HCT116 (cell line): Measurements from ENCODE around the gene RAB9A. TPM values are rescaled to one million over a fixed set of nuclear protein-coding genes. Genes with fewer than 3 reads are reported as not detected.

Experiments used
- ATAC-seq: fragments of 200-7000 bp; cut with Tn5 transposase; 2 replicates; pipeline ENCODE4 v1.9.1; 2020; ENCODE audit warnings: mild to moderate bottlenecking, moderate library complexity
- BruUV-seq: library from RNA; stranded (reverse); fragments of 400-500 nt; replicated peaks from 2 replicates; lab custom pipeline; 2021; lab: Mats Ljungman, UMichigan
- CTCF ChIA-PET: fragments of 300-600 bp; sonication (Branson Sonifier 250); formaldehyde crosslinking; loops from one replicate; lab custom pipeline; 2021; ENCODE audit warnings: antibody characterized with exemption; lab: Charles Lee
- POLR2A ChIA-PET: fragments of 300-600, 350-600 bp; sonication (Branson Sonifier 250); formaldehyde crosslinking; loops from one replicate; lab custom pipeline; 2021; ENCODE audit warnings: antibody characterized with exemption; lab: Charles Lee
- RAD21 ChIA-PET, 2 experiments: fragments of 300-600 bp; sonication (Branson Sonifier 250); formaldehyde crosslinking; loops; one replicate each; lab custom pipeline; 2023; ENCODE audit warnings: low total read pairs in 2 of 2; ENCODE audit not compliant: uncharacterized antibody in 2 of 2, unreplicated experiment in 2 of 2, low non-redundant PET in 1 of 2; lab: Charles Lee
- DNase-seq: peaks from one replicate; pipeline ENCODE4 v3.0.0-alpha.2; 2010; ENCODE audit warnings: low read depth, low spot score
- H2AFZ ChIP-seq: fragments of 200-600 bp; shearing (Covaris generic), sonication (generic); 2 replicates; pipeline ENCODE4 v1.6.1; 2017; ENCODE audit warnings: low read depth, mixed run types, mixed read lengths, antibody characterized with exemption, low read length; ENCODE audit not compliant: poor library complexity, severe bottlenecking
- H3K27ac ChIP-seq: 2 replicates; pipeline ENCODE4 v1.5.1; 2012; ENCODE audit warnings: low read depth, low read length
- H3K27me3 ChIP-seq: fragments of 200-600 bp; sonication (generic); 2 replicates; pipeline ENCODE4 v1.6.1; 2016; ENCODE audit warnings: mixed run types, low read length, mixed read lengths; ENCODE audit not compliant: insufficient read depth
- H3K36me3 ChIP-seq, 2 experiments: fragments of 200-500 bp in 1 of 2; fragments of 200-600 bp in 1 of 2; sonication (Bioruptor generic) in 1 of 2; sonication (generic) in 1 of 2; 2 replicates each; pipeline versions ENCODE4 v1.5.1 to v1.6.1; 2014 to 2016; ENCODE audit warnings: low read length in 2 of 2, inconsistent platforms in 1 of 2, mixed read lengths in 1 of 2, mixed run types in 1 of 2; ENCODE audit not compliant: insufficient read depth in 2 of 2, control insufficient read depth in 1 of 2
- H3K4me1 ChIP-seq, 2 experiments: fragments of 200-600 bp in 1 of 2; sonication (generic) in 1 of 2; 2 replicates each; pipeline versions ENCODE4 v1.5.1 to v1.6.1; 2012 to 2017; ENCODE audit warnings: low read length in 2 of 2, inconsistent platforms in 1 of 2, mild to moderate bottlenecking in 1 of 2, mixed read lengths in 1 of 2, mixed run types in 1 of 2, moderate library complexity in 1 of 2; ENCODE audit not compliant: insufficient read depth in 2 of 2, control insufficient read depth in 1 of 2
- H3K4me2 ChIP-seq: fragments of 200-600 bp; sonication (generic); 2 replicates; pipeline ENCODE4 v1.6.1; 2017; ENCODE audit warnings: mixed run types, low read length, mixed read lengths
- H3K4me3 ChIP-seq, 2 experiments: fragments of 200-600 bp in 1 of 2; sonication (generic) in 1 of 2; replicated peaks in 1 of 2; 2 replicates each; pipeline ENCODE4 v1.5.1; 2011 to 2016; ENCODE audit warnings: low read length in 2 of 2, control low read depth in 1 of 2, low read depth in 1 of 2, mild to moderate bottlenecking in 1 of 2, mixed read lengths in 1 of 2, mixed run types in 1 of 2
- H3K79me2 ChIP-seq: fragments of 200-600 bp; sonication (generic); 2 replicates; pipeline ENCODE4 v1.6.1; 2017; ENCODE audit warnings: mild to moderate bottlenecking, mixed run types, low read length, moderate library complexity, mixed read lengths; ENCODE audit not compliant: insufficient read depth
- H3K9ac ChIP-seq: fragments of 200-600 bp; sonication (generic); 2 replicates; pipeline ENCODE4 v1.6.1; 2016; ENCODE audit warnings: low read length, mixed read lengths
- H3K9me2 ChIP-seq: fragments of 200-600 bp; sonication (generic), shearing (Covaris generic); 2 replicates; pipeline ENCODE4 v1.6.1; 2017; ENCODE audit warnings: mixed run types, mild to moderate bottlenecking, moderate library complexity; ENCODE audit not compliant: insufficient read depth
- H3K9me3 ChIP-seq, 2 experiments: fragments of 200-500 bp in 1 of 2; fragments of 200-600 bp in 1 of 2; sonication (Bioruptor generic) in 1 of 2; sonication (generic) in 1 of 2; 2 replicates each; pipeline ENCODE4 v1.6.1; 2014 to 2017; ENCODE audit warnings: low read length in 2 of 2, mixed read lengths in 2 of 2, inconsistent platforms in 1 of 2, low read depth in 1 of 2, mild to moderate bottlenecking in 1 of 2, mixed run types in 1 of 2, moderate library complexity in 1 of 2; ENCODE audit not compliant: control insufficient read depth in 1 of 2, insufficient read depth in 1 of 2
- H4K20me1 ChIP-seq: fragments of 200-600 bp; sonication (generic), shearing (Covaris generic); 2 replicates; pipeline ENCODE4 v1.6.1; 2017; ENCODE audit warnings: mixed run types, mild to moderate bottlenecking, moderate library complexity; ENCODE audit not compliant: insufficient read depth
- CBX3 ChIP-seq: IDR thresholded peaks from 2 replicates; pipeline ENCODE4 v1.6.1; 2012; ENCODE audit warnings: low read depth
- CEBPB ChIP-seq: IDR thresholded peaks from 2 replicates; pipeline ENCODE4 v1.6.1; 2012; ENCODE audit warnings: low read depth
- CTCF ChIP-seq, 3 experiments: fragments of 200-600 bp in 1 of 3; sonication (generic) in 1 of 3; IDR thresholded peaks in 2 of 3; conservative IDR thresholded peaks in 1 of 3; 2 replicates each; pipeline ENCODE4 v1.5.1; 2012 to 2017; ENCODE audit warnings: low read depth in 2 of 3, low read length in 2 of 3, antibody characterized with exemption in 1 of 3, borderline replicate concordance in 1 of 3, control low read depth in 1 of 3, mild to moderate bottlenecking in 1 of 3, mixed read lengths in 1 of 3, mixed run types in 1 of 3, moderate library complexity in 1 of 3; ENCODE audit not compliant: insufficient read depth in 1 of 3
- EGR1 ChIP-seq: IDR thresholded peaks from 2 replicates; pipeline ENCODE4 v1.6.1; 2012; ENCODE audit warnings: low read depth
- EZH2phosphoT487 ChIP-seq: fragments of 200-600 bp; IDR thresholded peaks from 2 replicates; pipeline ENCODE4 v1.6.1; 2018; ENCODE audit warnings: antibody characterized with exemption, borderline replicate concordance
- FOSL1 ChIP-seq: IDR thresholded peaks from 2 replicates; pipeline ENCODE4 v1.6.1; 2012; ENCODE audit warnings: low read depth
- POLR2AphosphoS5 ChIP-seq: IDR thresholded peaks from 2 replicates; pipeline ENCODE4 v1.6.1; 2011; ENCODE audit warnings: mild to moderate bottlenecking, low read depth, low read length, moderate library complexity
- SIN3A ChIP-seq: IDR thresholded peaks from 2 replicates; pipeline ENCODE4 v1.6.1; 2012; ENCODE audit warnings: low read depth
- SRF ChIP-seq: IDR thresholded peaks from 2 replicates; pipeline ENCODE4 v1.6.1; 2012; ENCODE audit warnings: low read depth
- TCF7L2 ChIP-seq: IDR thresholded peaks from 2 replicates; pipeline ENCODE4 v1.7.0; 2011; ENCODE audit warnings: borderline replicate concordance, inconsistent platforms; ENCODE audit not compliant: insufficient read depth, insufficient read length; ENCODE audit errors: extremely low read depth
- YY1 ChIP-seq: IDR thresholded peaks from 2 replicates; pipeline ENCODE4 v1.6.1; 2011; ENCODE audit warnings: low read length, low read depth, moderate library complexity, mild to moderate bottlenecking; ENCODE audit not compliant: insufficient replicate concordance; ENCODE audit errors: extremely low read depth
- ZBTB33 ChIP-seq: IDR thresholded peaks from 2 replicates; pipeline ENCODE4 v1.6.1; 2011; ENCODE audit warnings: mild to moderate bottlenecking, low read length, moderate library complexity; ENCODE audit not compliant: insufficient replicate concordance; ENCODE audit errors: extremely low read depth
- ZFX ChIP-seq: fragments of 450-650 bp; IDR thresholded peaks from 2 replicates; pipeline ENCODE4 v1.6.1; 2017
- ZNF274 ChIP-seq: fragments of 200-500 bp; sonication (Bioruptor generic); IDR thresholded peaks from 2 replicates; pipeline ENCODE4 v1.6.1; 2014; ENCODE audit warnings: mild to moderate bottlenecking, low read depth, low read length, inconsistent platforms
- intact Hi-C: fragments of 100-400 bp; cut with micrococcal nuclease; formaldehyde crosslinking; loops from 2 replicates; pipeline ENCODE4 v1.10.0; 2022
- total RNA-seq: library from RNA; stranded (reverse); gene quantifications from one replicate; pipeline ENCODE4 v1.2.1, GENCODE V29; 2021; ENCODE audit not compliant: unreplicated experiment
- TF ChIP-seq, protein P1 (sequence below): IDR thresholded peaks from 2 replicates; pipeline ENCODE4 v1.6.1; 2012

RAB9A gene
- total RNA-seq, 1 experiment from 2014 or later: 23.9 TPM

- TF ChIP-seq ZBTB33 (no peak), EGR1 (no peak), CEBPB (no peak), YY1 (no peak), ZFX (no peak), SIN3A (no peak)
- TF ChIP-seq, protein P1, sequence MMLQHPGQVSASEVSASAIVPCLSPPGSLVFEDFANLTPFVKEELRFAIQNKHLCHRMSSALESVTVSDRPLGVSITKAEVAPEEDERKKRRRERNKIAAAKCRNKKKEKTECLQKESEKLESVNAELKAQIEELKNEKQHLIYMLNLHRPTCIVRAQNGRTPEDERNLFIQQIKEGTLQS: no peak
These were observed 18.7 kb upstream of the RAB9A start (continued) for GRCh38 chrX:13670197-13670596.

DNA sequence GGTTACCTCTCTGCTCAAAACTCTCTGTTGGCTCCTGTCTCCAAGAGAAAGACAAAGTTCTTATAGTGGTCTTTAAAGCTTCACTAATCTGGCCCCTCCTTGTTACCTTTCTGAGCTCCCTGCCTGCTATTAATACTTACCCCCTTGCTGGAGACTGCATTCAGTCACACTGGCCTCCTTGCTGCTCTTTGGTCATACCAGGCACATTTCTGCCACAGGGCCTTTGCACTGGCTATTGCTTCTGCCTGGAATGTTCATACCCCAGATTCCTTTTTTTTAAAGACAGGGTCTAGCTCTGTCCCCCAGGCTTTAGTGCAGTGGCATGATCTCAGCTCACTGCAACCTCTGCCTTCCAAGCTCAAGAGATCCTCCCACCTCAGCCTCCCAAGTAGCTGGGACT is 15.9 kb upstream of the RAB9A start:
- no peak overlapping the region for H3K9ac ChIP-seq
- H3K79me2 ChIP-seq: no peaks in the 10 kb centered on the region
- H3K9me3 ChIP-seq: no peaks in the 10 kb centered on the region
- CTCF ChIA-PET: no interaction called here
- H3K36me3 ChIP-seq: no peaks in the 10 kb centered on the region
- intact Hi-C loops: no loop called here
- POLR2A ChIA-PET: no interaction called here
- H3K4me2 ChIP-seq: no peak overlapping the region
- H3K27ac ChIP-seq: no peak overlapping the region
- peaks cover 7 to 23% of the 10 kb centered on the region in 2 experiments for H3K4me1 ChIP-seq
- no peak overlapping the region for H2AFZ ChIP-seq
- no peak for DNase-seq
- no peak for TF ChIP-seq YY1
- TF ChIP-seq EGR1: no peak
- no peak for TF ChIP-seq ZNF274
- TF ChIP-seq ZFX: no peak
- no peak for TF ChIP-seq EZH2phosphoT487
- TF ChIP-seq SRF: no peak
- no peak for TF ChIP-seq CBX3
- TF ChIP-seq CTCF (IDR thresholded peaks at IDR 0.05 in 2 of 3, conservative IDR thresholded peaks at IDR 0.05 in 1 of 3; ENCODE audit: borderline replicate concordance in 1 of 3, insufficient read depth in 1 of 3, low read depth in 2 of 3, low read length in 2 of 3): no peak
- TF ChIP-seq FOSL1: no peak
- no peak for TF ChIP-seq SIN3A
- TF ChIP-seq POLR2AphosphoS5: no peak
- no peak for TF ChIP-seq TCF7L2
- TF ChIP-seq, all 23 proteins: peak for 0
- Histone ChIP-seq H3K27me3 (no peaks in the 10 kb centered on the region), H4K20me1 (no peaks in the 10 kb centered on the region), H3K9me2 (no peaks in the 10 kb centered on the region), H3K4me3 (no peak overlapping the region)
- no peak for ATAC-seq
- RAD21 ChIA-PET: no interaction called here
- BruUV-seq: no TSS peak
